BE2C (cell line): ENCODE measurements around the gene YPEL3.

Source experiments
- DNase-seq: peaks from one replicate; pipeline ENCODE4 v3.0.0-alpha.2; 2020
- H3K27me3 ChIP-seq: fragments of 250-450 bp; sonication (Bioruptor Pico); 2 replicates; pipeline ENCODE4 v1.5.1; 2020; ENCODE audit warnings: mild to moderate bottlenecking
- H3K36me3 ChIP-seq: fragments of 250-450 bp; sonication (Bioruptor Pico); 2 replicates; pipeline ENCODE4 v1.5.1; 2020; ENCODE audit warnings: mild to moderate bottlenecking
- H3K4me1 ChIP-seq: fragments of 250-450 bp; sonication (Bioruptor Pico); 2 replicates; pipeline ENCODE4 v1.5.1; 2020
- H3K4me3 ChIP-seq: 2 replicates; pipeline ENCODE4 v1.5.1; 2011; ENCODE audit warnings: low read depth, low read length
- H3K9me3 ChIP-seq: fragments of 250-450 bp; sonication (Bioruptor Pico); 2 replicates; pipeline ENCODE4 v1.5.1; 2020
- CTCF ChIP-seq: IDR thresholded peaks from 2 replicates; pipeline ENCODE4 v1.5.1; 2012; ENCODE audit warnings: mild to moderate bottlenecking, low read depth, low read length

The YPEL3 gene

GRCh38 chr16:30088832-30089624, 7.0 kb downstream of the YPEL3 start:
- H3K36me3 ChIP-seq: peaks cover 20% of the 10 kb centered on the region
- DNase-seq: no peak
- no peaks in the 10 kb centered on the region for H3K9me3 ChIP-seq
- no peaks in the 10 kb centered on the region for H3K27me3 ChIP-seq
- no peak overlapping the region for H3K4me3 ChIP-seq
- TF ChIP-seq CTCF: no peak
- peaks cover 5% of the 10 kb centered on the region; the same call in 1 of the 2 replicates for H3K4me1 ChIP-seq

- Histone ChIP-seq H3K4me3 (no peak overlapping the region), H3K27me3 (no peaks in the 10 kb centered on the region), H3K9me3 (no peaks in the 10 kb centered on the region), H3K36me3 (peaks cover 27% of the 10 kb centered on the region), H3K4me1 (peaks cover 5% of the 10 kb centered on the region; the same call in 1 of the 2 replicates)
- TF ChIP-seq CTCF: no peak
- DNase-seq: no peak
Measured at GRCh38 chr16:30088237-30088831, 7.7 kb downstream of the YPEL3 start.

GRCh38 chr16:30087181-30087898, 8.7 kb downstream of the YPEL3 start:
- peaks cover 36% of the 10 kb centered on the region for H3K36me3 ChIP-seq
- H3K4me1 ChIP-seq: peaks cover 5% of the 10 kb centered on the region; the same call in 1 of the 2 replicates
- no peaks in the 10 kb centered on the region for H3K9me3 ChIP-seq
- H3K27me3 ChIP-seq: no peaks in the 10 kb centered on the region
- no peak for TF ChIP-seq CTCF
- no peak for DNase-seq
- H3K4me3 ChIP-seq: no peak overlapping the region

GRCh38 chr16:30086291-30087140, 9.5 kb downstream of the YPEL3 start:
- Histone ChIP-seq H3K4me1 (peaks cover 5% of the 10 kb centered on the region; the same call in 1 of the 2 replicates), H3K36me3 (peaks cover 42% of the 10 kb centered on the region)

GRCh38 chr16:30085820-30086219, 10.2 kb downstream of the YPEL3 start:
- TF ChIP-seq CTCF: no peak
- DNase-seq: no peak
- H3K27me3 ChIP-seq: no peaks in the 10 kb centered on the region
- no peaks in the 10 kb centered on the region for H3K9me3 ChIP-seq
- no peak overlapping the region for H3K4me3 ChIP-seq
- peaks cover 49% of the 10 kb centered on the region for H3K36me3 ChIP-seq
- H3K4me1 ChIP-seq: peaks cover 5% of the 10 kb centered on the region; the same call in 1 of the 2 replicates

More at GRCh38 chr16:30086291-30087140, 9.5 kb downstream of the YPEL3 start:
- no peak for TF ChIP-seq CTCF
- Histone ChIP-seq H3K27me3 (no peaks in the 10 kb centered on the region), H3K4me3 (no peak overlapping the region), H3K9me3 (no peaks in the 10 kb centered on the region)
- DNase-seq: no peak
